CD14-positive monocyte (primary cell): ENCODE measurements around the gene PDE7B. TPM values are rescaled to one million over a fixed set of nuclear protein-coding genes. Genes with fewer than 3 reads are reported as not detected.

Experiments used
- DNase-seq, 3 donors: peaks; one replicate each; pipeline ENCODE4 v3.0.0-alpha.2; 2011 to 2022
- H2AFZ ChIP-seq: 2 replicates; pipeline ENCODE4 v1.6.0; 2012; ENCODE audit warnings: mild to moderate bottlenecking, low read depth, low read length, inconsistent platforms; ENCODE audit not compliant: insufficient read depth, poor library complexity, severe bottlenecking
- H3K27ac ChIP-seq, 2 donors: 1 replicate in 1 of 2; 2 replicates in 1 of 2; pipeline ENCODE4 v1.5.1; 2012 to 2013; ENCODE audit warnings: low read length in 2 of 2, control low read depth in 1 of 2, inconsistent platforms in 1 of 2, low read depth in 1 of 2, mild to moderate bottlenecking in 1 of 2
- H3K27me3 ChIP-seq, 2 donors: one replicate each; pipeline versions ENCODE4 v1.6.0 to v1.6.1; 2011 to 2013; ENCODE audit warnings: low read length in 2 of 2; ENCODE audit not compliant: control insufficient read depth in 2 of 2, insufficient read depth in 2 of 2
- H3K36me3 ChIP-seq, 2 donors: replicated peaks in 1 of 2; 1 replicate in 1 of 2; 2 replicates in 1 of 2; pipeline versions ENCODE4 v1.5.1 to v1.6.1; 2012 to 2013; ENCODE audit warnings: low read length in 2 of 2, control low read depth in 1 of 2, inconsistent platforms in 1 of 2, mild to moderate bottlenecking in 1 of 2; ENCODE audit not compliant: insufficient read depth in 2 of 2, control insufficient read depth in 1 of 2
- H3K4me1 ChIP-seq, 2 donors: 1 replicate in 1 of 2; 2 replicates in 1 of 2; pipeline versions ENCODE4 v1.5.1 to v1.6.1; 2012 to 2013; ENCODE audit warnings: low read length in 2 of 2, control low read depth in 1 of 2, inconsistent platforms in 1 of 2, mild to moderate bottlenecking in 1 of 2, moderate library complexity in 1 of 2; ENCODE audit not compliant: insufficient read depth in 2 of 2, control insufficient read depth in 1 of 2
- H3K4me2 ChIP-seq: replicated peaks from 2 replicates; pipeline ENCODE3; 2012; ENCODE audit warnings: low read length, moderate library complexity, mild to moderate bottlenecking; ENCODE audit not compliant: poor library complexity, severe bottlenecking; ENCODE audit errors: extremely low read depth
- H3K4me3 ChIP-seq, 3 experiments: fragments of 200-600 bp in 1 of 3; sonication (generic) in 1 of 3; replicated peaks in 1 of 3; 1 replicate in 2 of 3; 2 replicates in 1 of 3; pipeline ENCODE4 v1.5.1; 2011 to 2013; ENCODE audit warnings: low read length in 3 of 3, mild to moderate bottlenecking in 3 of 3, control low read depth in 2 of 3, low read depth in 2 of 3, inconsistent platforms in 1 of 3, moderate library complexity in 1 of 3
- H3K79me2 ChIP-seq: 2 replicates; pipeline ENCODE4 v1.6.0; 2012; ENCODE audit warnings: mild to moderate bottlenecking, control low read depth, inconsistent platforms, low read length, moderate library complexity; ENCODE audit not compliant: insufficient read depth
- H3K9ac ChIP-seq: 2 replicates; pipeline ENCODE4 v1.6.0; 2017; ENCODE audit warnings: low read length, mild to moderate bottlenecking; ENCODE audit not compliant: insufficient read depth, poor library complexity, severe bottlenecking
- H3K9me3 ChIP-seq, 2 donors: replicated peaks in 1 of 2; 1 replicate in 1 of 2; 2 replicates in 1 of 2; pipeline versions ENCODE4 v1.5.1 to v1.6.1; 2012 to 2013; ENCODE audit warnings: low read length in 2 of 2, control low read depth in 1 of 2; ENCODE audit not compliant: control insufficient read depth in 1 of 2, insufficient read depth in 1 of 2
- H4K20me1 ChIP-seq: 2 replicates; pipeline ENCODE4 v1.6.0; 2012; ENCODE audit warnings: mild to moderate bottlenecking, low read length, control low read depth, moderate library complexity; ENCODE audit not compliant: insufficient read depth
- H3K27ac Mint-ChIP-seq, 7 donors: one replicate each; pipeline ENCODE4 v1.8.0; 2020; ENCODE audit warnings: mild to moderate bottlenecking in 7 of 7, mixed read lengths in 7 of 7, moderate library complexity in 6 of 7, inconsistent platforms in 2 of 7
- H3K27me3 Mint-ChIP-seq, 3 donors: one replicate each; pipeline ENCODE4 v1.8.0; 2021 to 2022; ENCODE audit warnings: low read depth in 3 of 3, mild to moderate bottlenecking in 3 of 3, mixed read lengths in 3 of 3, moderate library complexity in 3 of 3, inconsistent platforms in 1 of 3
- H3K36me3 Mint-ChIP-seq, 2 donors: one replicate each; pipeline ENCODE4 v1.8.0; 2020; ENCODE audit warnings: mixed read lengths in 2 of 2, inconsistent platforms in 1 of 2, mild to moderate bottlenecking in 1 of 2
- H3K4me1 Mint-ChIP-seq: one replicate; pipeline ENCODE4 v1.8.0; 2020; ENCODE audit warnings: mild to moderate bottlenecking, mixed read lengths
- H3K4me3 Mint-ChIP-seq, 2 donors: one replicate each; pipeline ENCODE4 v1.8.0; 2020; ENCODE audit warnings: mild to moderate bottlenecking in 2 of 2, mixed read lengths in 2 of 2, moderate library complexity in 1 of 2
- H3K9me3 Mint-ChIP-seq, 7 donors: one replicate each; pipeline ENCODE4 v1.8.0; 2020 to 2022; ENCODE audit warnings: mixed read lengths in 7 of 7, mild to moderate bottlenecking in 6 of 7, moderate library complexity in 6 of 7, inconsistent platforms in 2 of 7
- CTCF ChIP-seq: fragments of 200-600 bp; IDR thresholded peaks from one replicate; pipeline ENCODE4 v1.8.0; 2022; ENCODE audit warnings: antibody characterized with exemption, mild to moderate bottlenecking
- WGBS: methylation state at CpG from one replicate; pipeline ENCODE4 v1.1.5; 2013; ENCODE audit warnings: missing lambda C conversion rate; ENCODE audit not compliant: insufficient coverage; 5-methylcytosine and 5-hydroxymethylcytosine counted together
- intact Hi-C, 2 donors: fragments of 100-400 bp; cut with micrococcal nuclease; formaldehyde crosslinking; loops; one replicate each; pipeline versions ENCODE4 v1.15.0 to v1.15.1; 2023
- polyA plus RNA-seq, 3 donors: library from polyadenylated mRNA; depleted of rRNA in 1 of 3; unstranded in 2 of 3; stranded (reverse) in 1 of 3; fragments of 300-500 nt in 2 of 3; fragments of >200 nt in 1 of 3; fragmentation: Illumina TruSeq in 2 of 3; gene quantifications; 1 replicate in 2 of 3; 2 replicates in 1 of 3; pipeline ENCODE4 v1.2.3, GENCODE V29; 2012 to 2021

The PDE7B gene
- polyA plus RNA-seq, 3 donors: 0.37 to 1.1 (median 0.89) TPM

GRCh38 chr6:136134268-136134667 lies 282.8 kb downstream of the PDE7B start:
- TF ChIP-seq CTCF: no peak
- Mint-ChIP-seq H3K27ac (no peak overlapping the region), H3K4me1 (peaks cover 7% of the 10 kb centered on the region), H3K9me3 (peaks cover 0 to 4% (median 0%) of the 10 kb centered on the region in 7 donors), H3K36me3 (no peaks in the 10 kb centered on the region), H3K4me3 (no peak overlapping the region), H3K27me3 (peaks cover 0 to 4% (median 3%) of the 10 kb centered on the region in 3 donors)
- intact Hi-C loops: no loop called here
- Histone ChIP-seq H3K4me2 (no peak overlapping the region), H3K4me1 (peaks cover 6 to 7% of the 10 kb centered on the region in 2 donors), H3K27me3 (no peaks in the 10 kb centered on the region), H4K20me1 (no peaks in the 10 kb centered on the region), H3K79me2 (no peaks in the 10 kb centered on the region), H3K36me3 (no peaks in the 10 kb centered on the region), H2AFZ (no peak overlapping the region), H3K9me3 (no peaks in the 10 kb centered on the region), H3K27ac (no peak overlapping the region), H3K4me3 (no peak overlapping the region), H3K9ac (no peak overlapping the region)
- 100% methylated on average over 2 of the region's 5 CpGs for WGBS
- DNase-seq: no peak

GRCh38 chr6:136134751-136135150 lies 283.2 kb downstream of the PDE7B start:
- Mint-ChIP-seq H3K9me3 (peaks cover 0 to 5% (median 0%) of the 10 kb centered on the region in 7 donors), H3K27me3 (peaks cover 0 to 4% (median 3%) of the 10 kb centered on the region in 3 donors), H3K4me1 (peaks cover 2% of the 10 kb centered on the region), H3K4me3 (no peak overlapping the region), H3K36me3 (no peaks in the 10 kb centered on the region), H3K27ac (no peak overlapping the region)
- intact Hi-C loops: no loop called here
- Histone ChIP-seq H3K36me3 (no peaks in the 10 kb centered on the region), H3K4me2 (no peak overlapping the region), H3K4me3 (no peak overlapping the region), H3K9ac (no peak overlapping the region), H3K27ac (no peak overlapping the region), H2AFZ (no peak overlapping the region), H3K4me1 (peaks cover 1 to 2% of the 10 kb centered on the region in 2 donors), H3K79me2 (no peaks in the 10 kb centered on the region), H4K20me1 (no peaks in the 10 kb centered on the region), H3K27me3 (no peaks in the 10 kb centered on the region), H3K9me3 (no peaks in the 10 kb centered on the region)
- no peak for TF ChIP-seq CTCF
- DNase-seq: no peak
- 83% methylated on average over 2 of the region's 3 CpGs for WGBS
